COLO668 (cell line): ENCODE data around the gene EYA2.

Experiments used
- DNase-seq: peaks from one replicate; lab custom pipeline; 2025; ENCODE audit not compliant: unreplicated experiment; lab: John Stamatoyannopoulos, UW

The EYA2 gene

DNA sequence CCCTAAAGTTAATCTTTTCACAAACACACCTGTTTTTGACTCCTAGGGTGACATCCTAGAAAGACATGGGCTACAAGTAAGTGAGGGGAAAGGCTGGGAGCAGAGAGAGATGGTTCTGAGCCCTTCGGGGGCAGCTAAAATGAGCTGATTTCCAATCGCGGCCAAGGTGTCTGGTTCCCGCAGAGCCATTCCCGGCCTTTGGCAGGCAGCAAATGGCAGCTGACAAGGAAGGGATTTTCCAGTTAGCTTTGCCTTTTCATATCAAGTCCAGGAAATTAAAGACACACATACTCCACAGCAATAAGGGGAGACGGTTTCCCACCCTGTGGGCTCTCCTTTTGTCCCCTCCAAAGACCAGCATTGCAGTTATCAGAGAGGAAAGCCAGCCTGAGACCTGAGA is 233.4 kb downstream of the EYA2 start:
- no peak for DNase-seq

DNA sequence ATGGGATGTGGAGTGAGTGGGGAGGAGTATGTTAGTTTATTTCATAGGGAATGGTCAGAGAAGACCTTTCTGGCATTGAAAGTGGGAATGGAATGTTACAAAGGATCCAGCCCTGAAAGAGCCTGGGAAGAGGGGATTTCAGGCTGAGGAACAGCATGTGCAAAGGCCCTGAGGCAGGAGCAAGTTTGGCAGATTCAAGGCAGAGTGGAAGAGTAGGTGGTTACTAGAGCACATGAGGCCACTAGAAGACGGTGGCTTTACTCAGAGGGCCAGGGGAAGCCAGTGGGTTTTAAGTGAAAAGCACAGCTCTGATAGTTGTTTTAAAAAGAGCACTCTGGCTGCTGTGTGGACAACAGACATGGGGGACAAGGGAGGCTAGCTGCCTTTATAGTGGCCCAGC is 234.7 kb downstream of the EYA2 start:
- no peak for DNase-seq

DNA sequence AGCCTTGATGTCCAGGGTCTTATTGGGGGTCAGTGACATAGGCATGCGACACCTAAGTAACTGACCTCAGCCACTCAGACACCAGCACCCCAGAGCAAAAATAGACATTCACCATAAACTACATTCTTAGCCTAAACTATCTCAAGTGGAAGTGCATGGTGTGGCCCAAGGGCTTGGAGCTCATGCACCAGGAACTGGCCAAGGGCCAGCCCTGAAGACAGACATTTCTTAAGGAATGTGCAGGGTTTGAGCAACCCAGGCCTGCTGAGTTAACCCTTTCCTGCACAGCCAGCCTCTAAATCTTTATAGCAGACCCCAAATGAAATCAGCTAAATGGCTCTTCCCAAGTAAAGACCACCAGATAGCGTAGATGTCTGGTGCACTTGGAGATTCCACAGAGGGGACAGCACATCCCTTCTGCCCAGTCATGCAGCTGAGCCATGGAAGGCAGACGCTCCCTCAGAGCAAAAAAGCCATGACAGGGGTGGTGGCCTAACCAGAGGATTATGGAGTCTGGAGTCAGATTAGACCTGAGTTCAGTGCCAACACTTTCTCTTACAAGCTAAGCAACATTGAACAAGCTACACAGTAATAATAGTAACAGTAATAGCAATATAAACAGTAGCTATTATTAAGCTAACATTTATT is 239.3 kb downstream of the EYA2 start:
- no peak for DNase-seq

DNA sequence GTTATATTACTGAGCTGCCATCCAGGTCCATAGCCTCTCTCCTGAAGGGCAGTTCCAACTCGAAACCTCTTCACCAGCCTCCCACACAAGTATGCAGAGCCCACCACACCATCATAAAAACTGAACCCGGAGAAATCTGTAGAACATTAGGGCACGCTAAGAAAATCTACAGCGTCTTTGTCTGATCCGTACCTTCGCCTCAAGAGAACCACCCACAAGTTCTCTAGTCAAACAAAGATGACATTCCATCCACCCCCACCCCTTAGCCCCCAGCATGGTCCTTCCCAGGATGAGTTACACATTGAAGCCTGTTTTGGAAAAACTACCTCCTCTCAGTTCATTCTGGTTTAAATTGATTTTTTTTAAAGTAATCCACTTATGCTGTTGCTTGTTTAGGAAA is 242.1 kb downstream of the EYA2 start:
- DNase-seq = no peak

DNA sequence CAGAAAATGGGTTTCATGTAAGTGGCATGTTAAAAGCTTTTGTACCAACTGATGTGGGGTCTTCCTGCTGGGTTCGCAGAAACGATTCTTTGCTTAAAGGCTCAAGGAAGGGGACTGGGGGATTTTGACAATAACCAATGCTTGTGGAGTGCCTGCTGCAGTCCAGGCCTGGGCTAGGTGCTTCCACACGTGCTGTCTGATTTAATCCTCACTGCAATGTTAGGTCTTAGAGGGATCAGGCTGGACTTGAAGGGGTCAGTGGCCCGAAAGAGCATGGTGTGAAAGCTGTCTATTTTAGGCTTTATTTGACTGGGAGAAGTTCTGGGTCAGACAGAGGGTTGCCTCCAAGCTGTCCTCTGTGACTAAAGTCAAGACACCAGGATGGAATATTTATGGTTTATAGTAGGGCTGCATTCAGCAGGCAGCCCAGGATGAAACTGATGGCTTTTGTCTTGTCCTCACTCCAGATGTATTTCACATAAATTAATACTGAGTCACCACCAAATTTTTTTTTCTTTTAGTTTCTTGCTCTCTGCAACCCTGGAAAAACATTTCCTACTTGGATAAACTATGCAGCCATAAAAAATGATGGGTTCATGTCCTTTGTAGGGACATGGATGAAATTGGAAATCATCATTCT is 242.7 kb downstream of the EYA2 start:
- no peak for DNase-seq

DNA sequence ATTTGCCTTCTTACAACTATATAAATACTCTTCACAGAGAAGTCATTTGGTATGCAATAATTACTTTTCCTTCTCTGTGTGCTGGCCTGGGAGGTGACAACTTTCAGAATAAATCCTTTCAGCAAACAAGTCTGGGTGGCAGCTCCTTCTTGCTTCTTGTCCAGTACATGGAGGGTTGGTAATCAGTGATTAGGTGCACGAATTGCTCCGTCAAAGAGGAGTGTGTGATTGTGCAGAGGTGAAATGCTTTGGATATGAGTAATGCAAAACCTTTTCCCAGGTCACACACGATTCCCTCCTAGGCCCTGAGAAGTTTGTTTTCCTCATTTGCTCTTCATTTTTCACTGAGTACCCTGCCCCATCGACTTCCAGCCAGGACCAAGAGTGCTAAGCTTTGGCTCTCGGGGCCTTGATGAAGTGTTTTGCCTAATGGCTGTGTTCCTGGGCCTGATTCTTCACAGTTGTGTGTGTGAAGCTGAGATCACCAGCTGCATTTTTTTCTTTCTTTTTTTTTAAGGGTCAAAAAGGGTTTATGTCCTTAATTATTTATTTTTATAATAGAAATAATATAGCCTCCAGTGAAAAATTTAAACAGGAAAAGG is 245.4 kb downstream of the EYA2 start:
- no peak for DNase-seq

DNA sequence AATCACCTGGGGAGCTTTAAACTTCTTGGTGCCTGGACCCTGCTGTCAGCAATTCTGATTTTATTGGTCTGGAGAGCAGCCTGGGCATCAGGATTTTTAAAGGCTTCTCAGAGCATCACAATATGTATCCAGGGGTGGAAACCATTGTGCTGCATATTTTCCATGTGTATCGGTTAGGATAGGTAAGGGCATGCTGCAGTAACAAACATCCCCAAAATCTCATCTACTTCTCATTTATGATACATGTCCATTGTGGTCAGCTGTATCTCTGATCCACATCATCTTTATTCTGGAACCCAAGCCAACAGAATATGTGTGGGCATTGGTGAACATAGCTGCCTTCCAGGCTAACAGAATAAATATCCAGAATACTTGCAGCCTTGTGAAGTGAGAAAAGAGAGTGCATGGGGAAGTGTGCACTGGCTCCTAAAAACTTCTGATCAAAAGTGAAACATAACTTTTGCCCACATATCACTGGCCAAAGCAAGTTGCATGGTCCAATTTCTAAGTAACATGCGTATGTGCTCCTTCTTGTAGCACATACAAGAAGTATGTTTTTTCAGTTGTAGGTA is 246.8 kb downstream of the EYA2 start:
- DNase-seq = no peak

DNA sequence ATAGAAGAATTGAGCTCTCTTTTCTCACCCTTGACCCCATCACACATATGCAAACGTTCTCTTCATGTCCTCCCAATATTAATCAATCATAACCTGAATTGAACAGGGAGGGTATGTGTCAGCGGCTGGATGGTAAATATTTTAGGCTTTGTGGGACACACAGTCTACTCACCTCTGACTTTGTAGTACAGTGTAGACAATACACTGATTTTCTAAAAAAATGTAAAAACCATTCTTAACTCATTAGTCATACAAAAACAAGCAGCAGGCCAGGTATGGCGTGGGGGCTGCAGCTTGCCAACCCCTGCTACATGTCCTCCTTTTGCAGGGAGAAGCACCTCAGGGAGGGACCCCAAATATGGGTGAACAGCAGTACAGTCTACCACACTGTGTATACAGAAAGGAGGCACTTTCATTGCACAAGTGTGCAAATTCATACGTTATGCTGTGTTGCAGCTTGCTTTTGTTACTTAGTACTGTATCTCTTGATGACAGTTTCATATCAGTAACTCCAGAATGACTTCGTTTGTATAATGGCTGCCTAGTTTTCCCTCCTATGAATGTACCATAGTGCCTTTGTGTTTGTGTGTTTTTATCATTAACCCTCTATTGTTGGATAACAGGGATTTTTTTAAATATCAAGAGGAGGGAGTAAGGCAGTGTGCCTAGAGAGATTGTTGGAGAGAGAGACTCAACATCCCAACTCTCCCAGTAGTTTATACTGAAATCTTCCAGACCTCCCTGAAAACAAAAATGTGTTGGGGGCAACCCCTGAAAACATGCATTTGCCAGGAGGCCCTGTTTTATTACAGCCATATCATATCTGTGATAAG is 247.5 kb downstream of the EYA2 start:
- DNase-seq = no peak

DNA sequence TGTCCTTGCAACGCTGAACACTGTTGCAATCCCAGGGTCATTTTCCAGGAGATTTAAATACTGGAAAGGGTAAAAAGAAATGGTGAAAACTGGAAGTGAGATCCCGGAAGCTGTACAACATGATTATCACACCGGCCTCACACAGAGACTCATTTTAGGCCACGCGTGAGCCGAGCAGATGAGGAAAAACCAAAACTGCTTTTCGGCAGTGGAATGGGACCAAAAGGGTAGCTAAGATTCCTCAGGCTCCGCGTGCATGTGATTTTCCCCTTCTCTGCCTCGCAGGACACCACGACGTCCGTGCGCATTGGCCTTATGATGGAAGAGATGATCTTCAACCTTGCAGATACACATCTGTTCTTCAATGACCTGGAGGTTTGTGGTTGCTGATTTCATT is 248.1 kb downstream of the EYA2 start:
- DNase-seq = no peak

DNA sequence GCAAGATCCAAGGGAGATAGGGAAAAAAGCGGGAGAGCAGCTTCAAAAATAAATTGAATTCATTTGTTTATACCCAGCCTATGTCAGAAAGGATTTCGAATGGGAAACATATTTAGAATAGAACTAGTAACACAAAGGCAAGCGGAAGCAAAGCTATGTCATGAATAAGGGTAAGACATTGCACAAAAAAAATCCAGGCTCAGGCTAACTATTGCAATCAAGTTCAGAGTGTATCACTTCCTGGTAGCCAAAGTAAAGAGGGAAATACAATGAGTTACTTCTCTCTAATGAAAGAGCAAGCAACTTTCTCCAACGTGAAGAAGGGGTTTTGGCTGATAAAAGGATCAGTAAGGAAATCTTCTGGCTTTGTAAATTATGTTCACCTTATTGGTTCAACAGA is 249.0 kb downstream of the EYA2 start:
- DNase-seq = no peak

DNA sequence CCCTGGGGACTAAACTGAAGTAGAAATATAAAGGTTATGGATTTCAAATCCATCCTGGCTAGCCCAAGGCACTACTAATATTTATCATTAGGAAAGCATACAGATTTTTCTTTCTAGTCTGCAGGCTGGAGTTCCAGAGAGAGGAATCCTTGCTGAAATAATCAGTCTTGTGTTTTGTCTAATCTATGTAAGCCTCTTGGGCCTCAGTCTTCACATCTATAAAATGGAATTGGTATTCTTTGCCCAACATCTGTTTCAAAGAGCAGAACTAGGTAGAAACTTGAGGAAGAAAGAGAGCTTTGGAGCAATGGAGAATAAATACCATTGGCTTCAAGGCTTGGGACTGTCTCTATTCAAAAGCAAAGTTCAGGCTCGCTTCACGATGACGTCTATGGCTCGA is 249.8 kb downstream of the EYA2 start:
- no peak for DNase-seq

DNA sequence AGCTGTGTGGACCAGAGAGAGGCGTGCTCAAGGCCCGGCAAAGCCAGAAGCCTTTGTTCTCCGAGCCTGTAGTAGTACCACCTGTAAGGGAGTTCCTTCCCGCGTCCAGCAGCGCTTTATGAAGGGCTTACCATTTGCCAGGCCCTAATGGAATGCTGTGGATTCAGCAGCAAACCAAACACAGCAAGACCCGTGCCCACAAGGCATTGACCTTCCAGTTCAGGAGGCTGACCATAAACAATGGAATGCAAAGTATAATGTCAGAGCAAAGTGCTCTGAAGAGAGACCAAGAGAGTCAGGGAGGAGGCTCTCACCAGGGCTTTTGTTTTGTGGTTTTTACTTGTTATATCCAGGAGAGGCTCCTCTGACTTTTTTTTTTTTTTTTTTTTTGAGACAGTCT is 252.0 kb downstream of the EYA2 start:
- DNase-seq = no peak

DNA sequence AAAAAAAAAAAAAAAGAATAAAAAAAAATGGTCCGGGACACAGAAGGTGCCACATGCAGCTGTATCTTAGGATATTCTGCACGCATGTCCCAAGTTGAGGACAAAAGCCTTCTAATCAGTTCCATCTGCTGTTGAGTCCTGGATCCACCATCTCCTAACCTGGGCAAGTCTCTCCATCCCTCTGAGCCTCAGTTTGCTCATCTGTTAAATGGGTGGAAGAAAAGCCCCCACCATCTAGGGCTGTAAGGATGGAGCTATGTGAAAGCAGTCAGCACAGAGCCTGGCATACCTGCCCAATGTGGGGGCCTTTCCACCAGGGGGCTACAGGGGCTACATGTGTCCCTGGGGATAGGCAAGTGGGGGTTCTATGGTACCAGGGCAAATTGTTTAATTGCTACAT is 253.4 kb downstream of the EYA2 start:
- no peak for DNase-seq

DNA sequence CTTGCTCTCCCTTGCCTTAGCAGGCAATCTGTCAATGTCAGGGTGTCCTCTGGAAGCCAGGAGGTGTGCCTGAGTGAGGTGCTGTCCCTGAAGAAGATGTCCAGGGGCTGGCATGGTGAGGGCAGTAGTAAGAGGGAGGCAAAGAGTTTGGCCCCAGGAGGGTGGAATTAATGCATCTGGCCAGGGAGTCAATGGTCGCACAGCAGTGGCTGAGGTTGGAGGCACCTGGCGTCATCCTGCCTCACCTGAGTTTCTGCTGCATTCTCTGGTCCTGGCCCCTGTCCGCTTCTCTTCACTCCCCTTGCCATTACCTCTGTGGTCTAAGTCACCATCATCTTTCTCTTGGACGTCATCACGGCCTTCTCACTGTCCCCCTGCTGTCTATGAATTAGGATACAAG is 255.3 kb downstream of the EYA2 start:
- DNase-seq = no peak

DNA sequence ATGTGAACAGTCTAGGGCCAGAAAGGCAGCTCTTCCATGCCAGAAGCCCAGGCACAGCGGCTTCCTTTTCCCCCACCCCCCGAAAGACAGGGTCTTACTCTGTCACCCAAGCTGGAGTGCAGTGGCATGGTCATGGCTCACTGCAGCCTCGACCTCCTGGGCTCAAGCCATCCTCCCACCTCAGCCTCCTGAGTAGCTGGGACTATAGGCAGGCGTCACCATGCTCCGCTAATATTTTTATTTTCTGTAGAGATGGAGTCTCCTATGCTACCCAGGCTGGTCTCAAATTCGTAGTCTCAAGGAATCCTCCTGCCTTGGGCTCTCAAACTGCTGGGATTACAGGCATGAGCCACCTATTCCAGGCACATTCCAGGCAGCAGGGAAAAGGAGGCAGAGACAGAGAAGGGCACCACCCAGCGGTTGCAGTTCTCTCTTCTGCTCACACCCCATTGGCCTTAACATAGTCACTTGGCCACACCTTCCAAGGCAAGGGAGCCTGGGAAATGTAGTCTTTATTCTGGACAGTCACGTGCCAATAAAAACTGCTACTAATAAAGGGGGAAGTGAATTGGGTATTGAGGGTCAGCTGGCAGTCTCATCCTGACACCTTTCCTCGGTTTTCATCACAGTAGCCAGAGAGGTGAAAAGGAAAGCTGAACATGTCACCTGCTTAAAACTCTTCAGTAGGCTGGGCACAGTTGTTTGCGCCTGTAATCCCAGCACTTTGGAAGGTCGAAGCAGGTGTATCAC is 255.9 kb downstream of the EYA2 start:
- peak; percentile 49 for DNase-seq

DNA sequence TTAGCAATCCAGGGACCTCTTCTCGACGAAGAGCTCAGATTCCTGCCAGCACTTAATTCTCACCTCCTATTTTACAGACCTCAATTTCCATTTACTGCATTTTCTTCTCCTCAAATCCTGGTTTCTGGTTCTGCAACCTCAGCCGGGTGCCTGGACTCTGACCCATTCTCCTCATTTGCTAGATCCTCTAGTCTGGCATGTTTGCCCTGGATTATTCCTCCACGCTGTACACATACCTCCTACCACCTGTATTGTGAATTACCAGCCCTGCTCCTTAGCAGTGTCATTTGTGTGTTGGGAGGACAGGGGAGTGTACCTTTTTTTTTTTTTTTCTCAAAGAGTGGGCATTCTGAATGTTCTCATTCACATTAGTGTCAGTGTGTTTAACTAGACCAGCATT is 257.4 kb downstream of the EYA2 start:
- no peak for DNase-seq

DNA sequence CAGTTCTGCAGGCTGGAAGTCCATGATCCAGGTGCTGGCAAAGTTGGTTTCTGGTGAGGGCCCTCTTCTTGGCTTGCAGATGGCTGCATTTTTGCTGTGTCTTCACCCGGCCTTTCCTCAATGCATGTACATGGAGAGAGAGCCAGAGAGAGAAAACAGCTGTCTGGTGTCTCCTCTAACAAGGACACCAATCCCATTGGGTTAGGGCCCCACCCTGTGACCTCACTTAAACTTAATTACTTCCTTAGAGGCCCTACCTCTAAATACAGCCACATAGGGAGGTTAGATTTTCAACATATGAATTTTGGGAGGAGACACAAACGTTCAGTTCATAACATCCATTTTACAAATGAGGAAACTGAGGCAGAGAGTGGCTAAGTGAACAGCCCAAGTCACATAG is 259.4 kb downstream of the EYA2 start:
- no peak for DNase-seq

DNA sequence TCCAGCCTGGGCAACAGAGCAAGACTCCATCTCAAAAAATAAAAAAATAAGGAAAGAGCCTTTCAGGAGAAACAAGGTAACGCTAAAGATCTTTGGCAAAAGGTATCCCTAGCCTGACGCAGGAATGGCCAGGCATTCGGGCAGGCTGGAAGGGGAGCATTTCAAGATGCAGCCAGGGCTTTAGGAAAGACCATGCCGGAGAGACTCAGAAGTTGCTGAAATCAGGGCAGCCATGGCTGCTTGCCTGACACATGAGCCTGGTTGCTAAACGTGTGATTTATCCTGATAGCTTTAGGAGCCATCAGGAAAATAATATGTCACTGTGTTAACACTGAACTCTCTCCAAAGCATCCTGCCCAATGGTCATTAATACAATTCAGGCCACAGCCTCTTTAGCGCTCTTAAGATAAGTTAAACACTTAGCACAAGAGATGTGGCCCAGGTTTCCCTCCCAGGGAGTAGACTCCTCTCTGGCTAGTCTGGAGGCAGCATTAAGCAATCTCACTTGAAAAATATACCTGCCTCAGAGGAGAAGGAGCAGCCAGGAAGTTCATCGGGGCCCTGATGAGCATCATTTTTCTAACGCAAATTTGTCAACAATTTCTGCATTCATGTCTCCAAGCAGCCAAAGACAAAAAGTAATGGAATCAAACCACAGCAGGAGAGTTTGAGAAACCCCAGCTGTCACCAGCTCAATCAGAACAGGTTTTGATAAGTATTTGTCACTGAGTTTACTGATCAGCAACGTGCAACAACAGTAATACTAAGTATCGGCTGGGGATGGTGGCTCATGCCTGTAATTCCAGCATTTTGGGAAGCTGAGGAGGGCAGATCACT is 261.9 kb downstream of the EYA2 start:
- no peak for DNase-seq

DNA sequence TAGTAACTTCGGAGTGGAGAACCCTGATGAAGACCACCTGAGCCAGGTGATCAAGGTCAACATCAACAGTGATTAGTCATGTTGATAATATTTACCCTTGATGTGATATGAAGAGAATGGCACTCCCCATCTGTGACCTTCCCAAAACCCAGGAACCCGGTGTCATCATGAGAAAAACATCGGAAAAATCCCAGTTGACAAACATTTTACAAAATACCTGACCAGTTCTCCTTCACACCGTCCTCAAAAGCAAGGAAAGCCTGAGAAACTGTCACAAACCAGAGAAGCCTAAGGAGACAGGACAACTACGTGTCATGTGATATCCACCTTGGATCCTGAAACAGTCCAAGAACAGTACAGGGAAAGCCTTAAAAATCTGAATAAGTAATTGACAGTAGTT is 264.5 kb downstream of the EYA2 start:
- DNase-seq = no peak

DNA sequence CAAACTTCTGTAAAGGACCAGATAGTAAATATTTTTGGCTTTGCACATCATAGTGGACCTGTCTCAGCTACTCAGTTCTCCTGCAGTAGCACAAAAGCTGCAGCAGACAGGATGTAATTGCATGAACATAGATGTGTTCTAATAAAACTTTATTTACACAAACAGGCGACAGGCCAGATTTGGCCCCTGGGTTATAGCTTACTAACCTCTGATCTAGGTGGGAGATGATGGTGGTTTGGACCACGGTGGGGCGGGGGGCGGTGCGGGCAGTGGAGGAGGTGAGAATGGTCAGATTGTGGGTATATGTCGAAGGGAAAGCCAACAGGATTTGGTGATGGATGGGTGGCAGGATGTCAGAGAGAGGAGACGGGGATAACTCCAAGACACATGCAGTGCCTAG is 265.6 kb downstream of the EYA2 start:
- DNase-seq = no peak
